DMS79 treated with DMSO at 0.1 percent for 48 hours (cell line): ENCODE results near the gene SPATA32.

Source experiments
- DNase-seq: peaks from one replicate; lab custom pipeline; 2025; lab: John Stamatoyannopoulos, UW

Gene SPATA32

DNA sequence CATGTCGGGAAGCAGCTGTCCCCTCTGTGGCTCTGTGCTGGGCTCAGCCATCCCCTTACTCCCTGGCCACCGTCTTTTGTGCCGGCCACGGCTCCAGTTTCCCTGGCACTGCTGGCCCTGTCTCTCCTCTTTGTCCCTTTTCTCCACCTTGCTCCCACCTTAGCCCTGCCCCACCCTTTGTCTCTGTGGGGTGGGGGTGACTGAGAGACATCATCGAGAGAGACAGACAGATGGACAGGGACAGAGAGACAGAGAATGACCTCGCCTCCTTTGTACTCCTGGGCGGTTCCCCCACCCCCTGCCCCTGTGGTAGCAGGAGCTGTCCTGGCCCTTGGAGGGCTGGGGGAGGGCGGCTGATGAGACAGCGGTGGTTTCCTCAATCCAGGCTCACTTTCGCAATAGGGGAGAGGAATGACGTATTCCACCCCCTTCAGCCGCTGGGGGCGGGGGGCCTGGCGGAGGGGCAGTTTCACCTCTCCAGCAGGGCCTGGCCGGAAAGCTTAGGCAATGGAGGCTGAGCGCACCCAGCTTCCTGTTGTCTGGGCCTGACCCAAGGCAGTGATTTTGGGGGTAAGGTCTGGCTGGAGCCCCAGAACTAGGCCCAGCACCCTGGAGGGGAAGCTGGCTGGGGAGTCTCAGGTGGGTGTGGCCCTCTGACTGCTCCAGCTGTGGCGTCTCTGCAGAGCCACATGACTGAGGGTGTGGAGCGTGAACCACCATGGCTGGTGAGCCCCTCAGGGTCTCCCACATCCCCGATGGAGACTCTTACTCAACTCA lies 32.9 kb downstream of the SPATA32 start:
- DNase-seq: no peak

DNA sequence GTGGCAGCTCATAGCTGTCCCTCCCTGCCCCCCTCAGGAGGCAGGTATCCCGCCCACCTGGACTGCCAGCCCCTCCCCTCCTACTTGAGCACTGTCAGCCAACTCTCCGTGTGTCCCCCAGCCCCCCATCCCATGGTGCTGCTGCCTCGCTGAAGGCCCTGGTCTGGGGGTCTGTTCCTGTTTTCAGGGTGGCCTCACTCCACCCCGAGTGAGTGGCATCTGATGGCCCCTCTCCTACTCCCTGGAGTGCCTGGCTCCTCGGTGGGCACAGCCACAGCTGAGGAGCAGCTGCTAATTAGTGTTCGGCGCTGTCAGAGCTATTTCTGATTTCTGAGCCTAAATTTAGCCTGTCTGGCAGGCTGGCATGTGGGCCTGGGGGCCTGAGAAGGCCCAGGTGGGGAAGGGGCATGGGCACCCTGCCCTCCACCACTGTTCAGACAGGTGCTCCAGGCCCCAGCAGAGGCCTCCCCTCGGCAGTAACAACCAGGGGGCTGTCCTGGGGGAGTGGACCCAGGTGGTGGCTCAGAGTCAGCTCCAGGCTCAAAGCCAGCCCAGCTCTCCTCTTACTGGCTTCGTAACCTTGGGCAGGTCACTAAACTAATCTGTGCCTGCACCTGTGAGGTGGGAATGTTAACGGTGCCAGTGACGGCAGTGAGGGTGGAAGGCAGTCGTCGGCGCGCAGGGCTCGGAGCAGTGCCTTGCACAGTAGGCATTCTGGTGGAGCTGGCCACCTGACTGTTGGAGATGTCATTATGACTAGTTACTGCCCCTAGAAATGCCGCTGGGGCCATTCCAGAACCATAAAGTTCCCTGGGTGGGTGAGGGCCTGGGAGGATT lies 33.8 kb downstream of the SPATA32 start:
- no peak for DNase-seq

DNA sequence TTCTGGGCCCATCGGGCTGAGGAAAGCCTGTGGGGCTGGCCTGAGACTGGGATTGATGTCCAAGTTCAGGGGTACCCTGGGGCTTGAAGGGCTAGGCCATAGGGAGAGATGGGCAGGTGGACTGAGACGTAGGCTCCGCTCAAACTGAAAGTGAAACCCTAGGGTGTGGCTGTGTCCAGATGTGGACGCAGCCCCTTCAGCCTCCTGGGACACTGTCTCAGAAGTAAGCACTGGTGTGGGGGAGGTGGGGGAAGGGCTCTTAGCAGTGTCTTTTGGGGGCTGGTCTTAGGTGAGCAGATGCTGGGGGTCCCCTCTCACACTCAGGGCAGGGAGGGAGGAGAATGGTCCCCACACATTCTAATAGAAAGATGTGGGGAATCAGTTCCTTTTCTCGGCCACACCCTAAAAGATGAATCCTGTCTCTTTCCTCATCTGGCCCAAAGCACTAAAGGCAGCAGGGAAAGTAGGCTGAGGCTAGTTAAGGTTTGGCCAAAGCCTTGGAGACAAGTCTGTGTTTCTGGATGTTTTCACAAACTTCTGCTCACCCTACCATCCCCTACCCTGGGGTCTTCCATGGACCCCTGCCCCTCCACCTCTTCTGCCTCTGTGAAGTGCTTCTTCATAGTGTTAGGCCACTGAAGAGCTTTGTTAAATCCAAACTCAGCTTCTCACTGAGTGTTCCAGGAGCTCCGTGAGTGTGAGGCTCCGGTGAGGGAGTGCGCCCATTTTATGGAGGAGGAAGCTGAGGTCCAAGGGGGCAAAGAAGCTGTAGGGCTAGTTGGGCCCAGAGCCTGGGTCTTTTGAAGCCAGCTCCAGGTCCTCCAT lies 34.6 kb downstream of the SPATA32 start:
- DNase-seq: no peak

DNA sequence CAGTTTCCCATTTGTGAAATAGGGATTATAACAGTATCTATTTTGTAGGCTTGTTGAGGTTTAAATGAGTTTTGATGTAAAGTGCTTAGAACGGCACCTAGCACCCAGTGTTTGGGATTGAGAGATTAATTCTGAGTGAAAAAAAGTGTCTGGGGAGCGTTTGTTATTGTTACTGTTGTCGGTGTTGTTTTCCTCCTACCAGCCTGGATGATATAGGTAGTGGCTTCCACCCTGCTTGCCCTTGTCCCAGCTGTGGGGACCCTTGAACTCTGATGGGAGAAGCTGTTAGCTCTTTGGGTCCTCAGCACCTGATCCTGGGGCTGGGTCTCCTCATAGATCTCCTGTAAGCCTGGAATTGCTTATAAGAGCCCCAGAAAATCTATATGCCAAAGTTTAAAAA lies 35.3 kb downstream of the SPATA32 start:
- DNase-seq: no peak

DNA sequence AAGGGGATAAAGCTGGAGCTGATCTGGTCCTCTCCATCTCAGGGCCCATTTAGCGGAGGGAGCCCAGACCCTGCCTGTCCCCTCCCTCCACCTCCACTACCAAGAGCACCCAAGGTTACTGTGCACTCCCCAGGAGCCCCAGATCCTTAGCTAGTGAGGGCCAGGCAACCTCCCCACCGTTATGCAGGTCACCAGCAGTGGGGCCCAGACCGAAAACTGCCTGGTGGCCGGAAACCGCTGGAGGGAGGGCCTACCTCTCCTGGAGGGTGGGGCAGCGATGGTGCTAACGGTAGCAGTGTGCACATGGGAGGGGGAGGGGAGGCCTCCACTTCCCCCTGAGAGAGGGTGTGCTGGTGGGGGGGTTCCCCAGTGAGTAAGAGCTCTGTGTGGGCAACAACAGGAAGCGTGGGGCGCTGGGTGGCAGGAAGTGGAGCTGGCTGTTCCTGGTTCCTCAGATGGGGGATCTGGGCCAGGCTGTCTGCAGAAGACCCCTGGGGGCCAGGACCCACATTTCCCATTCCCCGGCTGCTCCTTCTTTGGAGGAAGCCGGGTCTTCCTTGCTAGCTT lies 35.8 kb downstream of the SPATA32 start:
- DNase-seq: no peak

DNA sequence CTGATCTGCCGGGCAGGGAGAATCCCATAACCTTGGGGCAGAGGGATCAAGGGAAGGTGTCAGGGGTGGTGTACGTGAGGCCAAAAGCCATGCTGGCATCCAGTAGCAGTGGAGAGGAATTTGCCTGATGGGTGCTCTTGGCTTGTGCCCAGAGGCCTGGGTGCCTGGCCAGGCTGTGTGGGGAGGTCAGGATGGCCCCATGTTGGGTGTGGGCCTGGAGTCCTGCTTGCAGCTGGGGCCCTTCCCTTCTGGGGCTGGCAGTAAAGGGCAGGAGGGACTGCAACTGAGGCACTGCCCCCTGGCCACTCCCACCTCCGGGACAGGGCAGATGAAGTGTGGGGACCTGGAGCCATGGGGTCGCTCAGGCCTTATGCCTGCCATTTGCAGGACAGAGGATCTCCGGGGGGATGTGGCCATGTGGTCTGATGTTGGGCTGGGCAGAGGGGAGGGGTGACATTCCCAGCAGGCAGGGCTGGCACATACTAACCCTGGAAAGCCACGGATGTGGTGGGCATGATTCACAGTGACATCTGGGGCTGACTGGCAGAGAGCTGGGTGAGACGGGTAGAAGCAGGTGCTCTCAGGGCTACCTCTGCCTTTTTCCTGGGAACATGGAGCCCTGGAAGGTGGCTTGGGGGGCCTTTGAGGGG lies 36.7 kb downstream of the SPATA32 start:
- DNase-seq: no peak

DNA sequence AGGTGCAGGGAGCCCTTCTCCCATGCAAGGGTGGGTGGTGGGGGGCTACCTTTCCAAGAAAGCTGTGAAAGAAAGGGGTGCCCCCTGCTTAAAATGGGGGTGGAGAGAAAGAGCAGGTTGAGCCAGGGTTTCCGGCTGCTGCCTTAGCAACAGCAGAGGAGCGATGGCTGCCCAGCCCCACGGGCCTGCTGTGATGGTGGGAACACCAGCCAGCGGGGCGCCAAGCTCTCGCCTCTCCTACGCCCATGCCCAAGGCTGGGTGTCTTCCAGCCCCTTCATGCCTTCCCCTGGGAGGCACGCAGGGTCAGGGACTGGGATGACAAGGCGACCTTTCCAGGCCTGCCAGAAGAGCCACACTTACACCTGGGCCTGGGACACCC lies 37.2 kb downstream of the SPATA32 start:
- DNase-seq: no peak

DNA sequence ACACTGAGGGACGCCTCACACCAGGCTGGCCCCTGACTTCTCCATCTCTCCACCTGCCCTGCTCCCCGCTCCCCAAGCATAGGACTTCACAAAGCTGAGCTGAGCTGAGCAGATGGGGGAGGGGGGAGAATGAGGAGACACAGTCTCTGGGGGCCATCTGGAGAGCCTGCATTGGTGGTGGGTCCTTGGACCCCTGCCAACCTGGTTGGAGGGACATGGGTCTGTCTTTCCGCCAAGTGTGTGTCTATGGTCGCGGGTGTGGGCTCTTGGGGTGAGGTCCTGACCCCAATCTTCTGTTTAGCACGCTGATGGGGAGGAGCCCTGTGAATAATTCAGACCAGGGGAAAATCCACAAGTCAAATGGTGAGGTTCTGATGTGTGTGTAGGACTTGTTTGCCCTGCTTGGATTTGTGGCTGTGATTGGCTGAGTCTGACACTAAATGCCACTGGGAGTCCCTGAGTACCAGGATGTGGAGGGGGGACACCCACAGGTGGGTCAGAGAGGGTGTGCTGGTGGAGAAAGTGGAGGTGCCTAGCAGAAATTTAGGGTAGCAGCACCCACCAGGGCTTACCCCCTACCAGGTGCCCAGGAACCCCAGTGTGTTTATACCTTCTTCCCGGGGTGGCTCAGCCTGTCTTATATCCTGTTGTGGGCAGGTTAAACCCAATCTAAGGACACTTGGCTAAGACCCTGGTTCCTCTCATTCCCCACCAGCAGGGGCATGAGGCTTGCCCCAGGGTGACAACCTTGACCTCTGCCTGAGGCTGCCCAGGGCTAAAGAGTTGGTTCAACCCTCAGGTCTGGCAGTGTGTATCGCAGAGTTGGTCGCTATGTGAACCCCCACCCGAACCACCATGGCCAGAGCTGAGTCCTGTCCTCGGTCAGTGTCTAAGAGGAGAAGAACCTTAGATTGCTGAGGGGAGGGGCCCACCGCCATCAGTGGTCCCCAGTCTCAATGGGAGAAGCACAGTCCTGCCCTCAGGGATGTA lies 38.1 kb downstream of the SPATA32 start:
- no peak for DNase-seq

DNA sequence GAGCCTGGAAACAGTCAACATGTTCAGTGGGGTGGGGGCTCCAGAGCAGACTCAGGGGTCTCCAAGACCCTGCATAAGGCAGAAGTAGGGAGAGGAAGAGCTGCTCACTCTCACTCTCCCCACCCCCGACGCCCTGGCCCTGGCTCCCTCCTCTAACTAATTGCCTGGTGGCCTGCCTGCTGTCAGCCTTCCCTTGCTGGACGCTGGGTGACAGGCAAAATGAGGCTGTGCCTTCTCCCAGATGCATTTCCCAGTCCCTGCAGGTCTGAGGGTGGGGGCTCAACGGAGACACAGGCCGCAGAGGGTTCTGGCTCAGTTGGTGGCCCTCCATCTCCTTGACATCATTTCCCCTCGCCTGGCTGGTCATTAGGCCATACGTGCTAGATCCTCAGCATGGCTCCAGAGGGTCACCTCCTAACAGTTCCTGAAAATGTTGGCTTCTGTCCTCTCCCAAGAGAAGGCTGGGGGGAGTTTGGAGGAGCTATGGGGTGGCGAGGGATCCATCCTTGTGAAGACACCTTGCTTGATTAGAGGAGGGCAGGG lies 38.8 kb downstream of the SPATA32 start:
- no peak for DNase-seq

DNA sequence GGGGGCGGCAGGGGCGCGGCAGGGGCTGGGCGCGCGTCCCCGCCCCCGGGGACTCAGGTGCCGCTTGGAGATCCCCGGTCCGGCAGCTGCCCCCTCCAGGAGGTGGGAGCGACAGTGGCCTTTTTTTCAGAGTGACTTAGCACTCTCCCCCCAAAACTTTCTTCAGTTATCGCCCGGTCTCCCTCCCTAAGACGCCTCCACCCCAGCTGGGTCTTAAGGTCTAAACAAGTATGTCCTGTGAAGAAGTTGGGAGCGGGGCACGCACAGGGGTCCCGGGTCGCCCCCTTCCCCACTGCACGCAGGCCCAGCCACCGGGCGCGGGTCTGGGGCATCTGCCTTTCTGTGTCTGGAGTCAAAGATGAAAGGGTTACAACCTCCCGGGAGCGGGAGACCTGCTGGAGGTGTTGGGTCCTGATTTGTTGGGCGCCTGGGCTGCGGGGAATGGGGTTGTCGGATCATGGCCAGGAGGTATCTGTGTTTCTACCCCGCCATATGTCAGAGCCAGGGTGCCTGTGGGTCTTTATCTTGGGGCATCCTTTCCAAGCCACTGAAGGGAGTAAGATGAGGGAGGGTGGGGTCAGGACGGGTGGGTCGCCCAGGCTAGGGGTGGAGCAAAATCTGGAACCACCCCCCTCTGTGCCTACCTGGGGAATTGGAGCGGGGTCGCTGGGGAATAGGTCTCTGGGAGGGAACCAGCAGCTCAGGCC lies 39.5 kb downstream of the SPATA32 start:
- no peak for DNase-seq

DNA sequence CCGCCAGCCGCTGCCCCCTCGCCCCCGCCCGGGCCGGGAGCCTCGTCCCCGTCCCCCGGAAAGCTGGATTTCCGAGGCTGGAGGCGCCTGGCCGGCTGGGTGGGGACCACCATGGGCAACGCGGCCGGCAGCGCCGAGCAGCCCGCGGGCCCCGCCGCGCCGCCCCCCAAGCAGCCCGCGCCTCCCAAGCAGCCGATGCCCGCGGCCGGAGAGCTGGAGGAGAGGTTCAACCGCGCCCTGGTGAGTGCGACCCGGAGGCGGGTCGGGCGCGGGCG lies 39.9 kb downstream of the SPATA32 start:
- no peak for DNase-seq

DNA sequence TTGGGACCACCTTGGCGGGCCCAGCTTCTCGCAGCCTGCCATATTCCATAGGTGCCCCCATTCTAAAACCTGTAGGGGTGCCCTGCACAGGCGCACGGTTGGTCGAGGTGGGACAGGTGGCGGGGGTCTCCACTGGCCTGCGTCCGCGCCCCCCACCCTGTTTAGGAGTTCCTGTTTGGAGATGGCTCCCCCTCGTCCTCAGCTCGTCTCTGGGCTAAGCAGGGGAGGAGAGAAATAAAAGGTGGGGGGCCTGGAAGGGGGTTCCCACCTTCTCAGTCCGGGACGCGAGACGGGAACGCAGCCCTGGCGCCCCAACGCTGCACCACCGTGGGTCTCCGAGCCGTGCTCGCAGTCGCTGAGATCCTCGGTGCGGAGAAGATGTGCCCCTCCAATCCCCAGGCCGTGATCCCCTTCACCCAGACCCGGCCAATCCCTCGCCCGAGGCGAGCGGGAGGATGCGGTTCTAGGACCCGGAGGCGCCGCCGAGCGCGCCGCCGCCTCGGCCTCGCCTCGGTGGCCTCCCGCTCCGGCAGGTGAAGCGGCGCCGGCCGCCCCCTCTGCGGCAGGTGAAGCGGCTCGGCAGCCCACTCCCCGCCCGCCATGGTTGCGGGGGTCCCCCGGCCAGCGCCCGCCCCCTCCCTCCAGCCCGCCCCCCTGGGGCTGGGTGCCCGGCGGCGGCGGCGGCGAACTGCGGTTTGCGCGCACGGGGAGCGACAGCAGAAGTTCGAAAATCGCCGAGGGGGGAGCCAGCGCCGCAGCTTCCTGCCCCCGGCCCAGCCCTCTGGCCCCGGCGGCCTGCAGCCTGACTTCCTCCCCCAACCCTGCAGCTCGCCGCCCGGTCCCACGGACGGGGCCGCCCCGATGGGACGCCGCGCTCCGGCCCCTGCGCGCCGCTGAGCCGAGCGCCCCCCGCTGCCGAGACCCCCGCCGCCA lies 40.5 kb downstream of the SPATA32 start, which contains the start of gene FMNL1:
Gene FMNL1 (plus strand): TSS at position 805 of the 933 bp plus-strand sequence. CDS start 240 bp downstream, outside the sequence.
- peak; percentile 25 for DNase-seq

DNA sequence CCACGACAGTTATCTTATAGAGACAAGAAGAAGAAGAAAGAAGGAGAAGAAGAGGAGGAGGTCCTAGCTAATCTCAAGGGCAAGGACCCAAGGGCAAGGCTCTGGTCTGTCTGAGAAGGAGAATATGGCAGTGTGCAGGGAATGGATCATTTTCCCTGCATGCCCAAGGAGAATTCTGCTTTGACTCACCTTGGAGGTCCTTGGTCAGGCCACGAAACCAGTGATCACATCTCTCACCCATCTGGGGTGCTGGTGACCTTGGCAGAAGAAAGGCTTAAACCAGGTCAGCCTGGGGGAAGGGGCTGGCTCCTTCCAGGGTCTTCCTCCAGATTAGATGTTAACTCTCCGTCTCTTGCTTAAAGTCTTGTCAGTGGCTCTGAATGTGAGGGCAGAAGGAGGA lies 41.8 kb downstream of the SPATA32 start:
- no peak for DNase-seq

DNA sequence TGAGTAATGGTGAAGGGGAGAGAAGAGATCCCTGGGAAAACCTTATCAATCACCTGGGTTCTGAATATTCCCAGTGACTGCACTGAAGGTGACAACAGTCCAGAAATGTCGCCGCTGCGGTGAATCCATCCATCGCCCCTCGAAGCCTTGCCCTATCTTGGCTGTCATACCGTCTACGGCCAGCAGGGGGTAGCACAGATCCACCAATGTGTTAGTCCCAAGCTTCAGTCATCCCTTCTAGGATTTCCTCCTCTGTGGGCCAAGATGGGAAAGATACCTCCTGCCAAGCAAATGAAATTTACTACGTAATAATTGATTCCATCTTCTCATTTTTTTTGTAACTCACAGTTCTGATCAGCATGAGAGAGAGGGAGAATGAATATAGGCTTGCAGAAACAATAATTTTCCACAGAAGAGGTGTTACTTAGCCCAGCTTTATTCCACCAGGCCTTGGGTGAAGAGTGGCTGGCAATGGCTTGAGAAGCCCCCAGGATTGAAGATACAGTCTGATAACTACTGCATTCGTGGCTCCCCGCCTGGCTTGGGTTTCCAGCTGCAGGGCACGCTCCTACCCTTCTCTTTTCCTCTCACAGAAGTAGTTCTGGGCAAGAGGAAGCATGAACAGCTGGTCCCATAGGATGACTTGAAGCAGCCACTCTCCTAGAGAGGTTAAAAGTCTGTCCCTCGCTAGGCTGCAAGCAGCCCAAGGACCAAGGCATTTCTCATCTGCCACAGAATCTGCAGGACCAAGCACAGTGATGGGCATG lies 42.8 kb downstream of the SPATA32 start:
- peak; percentile 77 for DNase-seq
